Smooth muscle cell (in vitro differentiated cells): Measurements from ENCODE around the gene OSER1. TPM values are rescaled to one million over a fixed set of nuclear protein-coding genes. Genes with fewer than 3 reads are reported as not detected.

Source experiments
- DNase-seq: peaks from one replicate; lab custom pipeline; 2025; ENCODE audit not compliant: unreplicated experiment; lab: John Stamatoyannopoulos, UW
- H2AFZ ChIP-seq: fragments of 200-600 bp; sonication (generic); 2 replicates; pipeline ENCODE4 v1.6.0; 2016; ENCODE audit warnings: antibody characterized with exemption, low read depth, mild to moderate bottlenecking
- H3F3A ChIP-seq: fragments of 200-600 bp; sonication (generic); 2 replicates; pipeline ENCODE4 v1.6.0; 2017; ENCODE audit warnings: antibody characterized with exemption, low read depth
- H3K27ac ChIP-seq: fragments of 200-600 bp; sonication (generic); 2 replicates; pipeline ENCODE4 v1.5.1; 2016; ENCODE audit warnings: low read depth, mild to moderate bottlenecking
- H3K27me3 ChIP-seq: fragments of 200-600 bp; sonication (generic); 2 replicates; pipeline ENCODE4 v1.6.1; 2016; ENCODE audit warnings: low read depth, mild to moderate bottlenecking
- H3K36me3 ChIP-seq: fragments of 200-600 bp; sonication (generic); 2 replicates; pipeline ENCODE4 v1.5.1; 2016; ENCODE audit warnings: low read depth
- H3K4me1 ChIP-seq: fragments of 200-600 bp; sonication (generic); 2 replicates; pipeline ENCODE4 v1.5.1; 2016; ENCODE audit warnings: low read depth
- H3K4me2 ChIP-seq: fragments of 200-600 bp; sonication (generic); 2 replicates; pipeline ENCODE4 v1.6.0; 2016; ENCODE audit warnings: mild to moderate bottlenecking
- H3K4me3 ChIP-seq: fragments of 200-600 bp; sonication (generic); 2 replicates; pipeline ENCODE4 v1.5.1; 2016; ENCODE audit warnings: mild to moderate bottlenecking
- H3K79me2 ChIP-seq: fragments of 200-600 bp; sonication (generic); 2 replicates; pipeline ENCODE4 v1.6.0; 2016; ENCODE audit warnings: low read depth, mild to moderate bottlenecking
- H3K9ac ChIP-seq: fragments of 200-600 bp; sonication (generic); 2 replicates; pipeline ENCODE4 v1.6.0; 2016; ENCODE audit warnings: low read depth
- H3K9me3 ChIP-seq: fragments of 200-600 bp; sonication (generic); replicated peaks from 2 replicates; pipeline ENCODE4 v1.5.1; 2016; ENCODE audit warnings: low read depth
- H4K20me1 ChIP-seq: fragments of 200-600 bp; sonication (generic); 2 replicates; pipeline ENCODE4 v1.6.0; 2016; ENCODE audit warnings: low read depth
- WGBS: methylation state at CpG from one replicate; pipeline ENCODE4 v1.1.7; 2016; ENCODE audit warnings: low lambda C conversion rate; 5-methylcytosine and 5-hydroxymethylcytosine counted together
- polyA plus RNA-seq: library from polyadenylated mRNA; unstranded; fragments of >200 nt; fragmentation: Nextera tagmentation; extraction: Ambion mirVana; gene quantifications from 2 replicates; pipeline ENCODE4 v1.2.1, GENCODE V29; 2016
- total RNA-seq: library from RNA; depleted of rRNA; stranded (reverse); fragments of >200 nt; gene quantifications from 2 replicates; pipeline ENCODE4 v1.2.3, GENCODE V29; 2014
- TF ChIP-seq, protein P1 (sequence below): fragments of 200-600 bp; sonication (generic); IDR thresholded peaks from 2 replicates; pipeline ENCODE4 v1.5.1; 2017; ENCODE audit warnings: borderline replicate concordance, mild to moderate bottlenecking, antibody characterized with exemption; ENCODE audit not compliant: insufficient read depth, poor library complexity, severe bottlenecking

Gene OSER1
- total and polyA plus RNA-seq, 2 experiments from 2014 or later: 33.1 to 42.3 TPM

DNA sequence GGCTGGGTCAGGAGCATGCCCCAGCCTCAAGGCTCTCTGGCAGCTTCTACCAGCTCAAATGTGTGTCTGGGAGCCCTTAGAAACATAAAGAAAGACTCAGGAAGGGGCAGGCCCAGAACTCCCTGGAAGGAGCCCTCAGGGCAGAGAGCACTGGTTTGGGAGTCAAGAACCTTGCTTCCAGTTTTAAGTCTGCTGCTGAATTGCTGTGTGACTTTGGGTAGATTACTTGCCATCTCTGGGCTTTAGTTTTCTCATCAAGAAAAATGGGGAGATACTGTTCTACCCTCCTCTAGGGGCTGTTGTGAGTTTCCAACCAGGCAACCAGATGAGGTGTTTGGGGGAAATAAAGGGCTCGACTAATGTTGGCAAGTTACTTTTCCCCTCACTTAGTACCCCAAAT is 45.4 kb upstream of the OSER1 start:
- Histone ChIP-seq H3K9ac (no peak overlapping the region), H3K27ac (no peak overlapping the region), H4K20me1 (no peaks in the 10 kb centered on the region), H3K4me1 (no peaks in the 10 kb centered on the region), H2AFZ (no peak overlapping the region), H3K27me3 (no peaks in the 10 kb centered on the region), H3K36me3 (no peaks in the 10 kb centered on the region), H3F3A (no peaks in the 10 kb centered on the region), H3K4me2 (no peak overlapping the region), H3K79me2 (no peaks in the 10 kb centered on the region), H3K9me3 (no peaks in the 10 kb centered on the region), H3K4me3 (no peak overlapping the region)
- TF ChIP-seq, protein P1, sequence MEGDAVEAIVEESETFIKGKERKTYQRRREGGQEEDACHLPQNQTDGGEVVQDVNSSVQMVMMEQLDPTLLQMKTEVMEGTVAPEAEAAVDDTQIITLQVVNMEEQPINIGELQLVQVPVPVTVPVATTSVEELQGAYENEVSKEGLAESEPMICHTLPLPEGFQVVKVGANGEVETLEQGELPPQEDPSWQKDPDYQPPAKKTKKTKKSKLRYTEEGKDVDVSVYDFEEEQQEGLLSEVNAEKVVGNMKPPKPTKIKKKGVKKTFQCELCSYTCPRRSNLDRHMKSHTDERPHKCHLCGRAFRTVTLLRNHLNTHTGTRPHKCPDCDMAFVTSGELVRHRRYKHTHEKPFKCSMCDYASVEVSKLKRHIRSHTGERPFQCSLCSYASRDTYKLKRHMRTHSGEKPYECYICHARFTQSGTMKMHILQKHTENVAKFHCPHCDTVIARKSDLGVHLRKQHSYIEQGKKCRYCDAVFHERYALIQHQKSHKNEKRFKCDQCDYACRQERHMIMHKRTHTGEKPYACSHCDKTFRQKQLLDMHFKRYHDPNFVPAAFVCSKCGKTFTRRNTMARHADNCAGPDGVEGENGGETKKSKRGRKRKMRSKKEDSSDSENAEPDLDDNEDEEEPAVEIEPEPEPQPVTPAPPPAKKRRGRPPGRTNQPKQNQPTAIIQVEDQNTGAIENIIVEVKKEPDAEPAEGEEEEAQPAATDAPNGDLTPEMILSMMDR: no peak
- 88% methylated on average over 1 of the region's 1 CpG for WGBS
- no peak for DNase-seq

DNA sequence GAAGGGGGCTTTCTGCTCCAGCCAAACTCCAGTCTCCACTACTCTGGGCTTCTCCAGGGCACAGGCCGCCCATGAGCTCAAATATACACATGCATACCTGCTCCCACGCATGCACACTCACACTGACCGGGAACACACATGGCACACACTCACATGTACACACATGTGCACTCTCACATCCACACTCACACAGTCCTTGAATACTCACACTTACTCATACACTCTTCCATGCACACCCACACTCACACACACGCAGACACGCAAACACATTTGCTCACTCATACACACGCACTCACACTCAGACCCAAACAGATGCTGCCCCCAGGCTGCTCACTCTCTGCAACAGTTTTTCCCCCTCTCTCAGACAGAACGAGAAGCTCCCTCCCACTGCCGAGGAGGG is 43.5 kb upstream of the OSER1 start:
- no peak overlapping the region for H2AFZ ChIP-seq
- no peaks in the 10 kb centered on the region for H3K27me3 ChIP-seq
- no peaks in the 10 kb centered on the region for H3K79me2 ChIP-seq
- no peak overlapping the region for H3K9ac ChIP-seq
- no peak overlapping the region for H3K4me2 ChIP-seq
- H3K9me3 ChIP-seq: no peaks in the 10 kb centered on the region
- H3K36me3 ChIP-seq: no peaks in the 10 kb centered on the region
- 83% methylated on average over 8 of the region's 8 CpGs for WGBS
- H3F3A ChIP-seq: no peaks in the 10 kb centered on the region
- H3K4me1 ChIP-seq: no peaks in the 10 kb centered on the region
- no peak overlapping the region for H3K4me3 ChIP-seq
- H3K27ac ChIP-seq: no peak overlapping the region
- no peaks in the 10 kb centered on the region for H4K20me1 ChIP-seq
- no peak for DNase-seq
- TF ChIP-seq, protein P1: no peak

DNA sequence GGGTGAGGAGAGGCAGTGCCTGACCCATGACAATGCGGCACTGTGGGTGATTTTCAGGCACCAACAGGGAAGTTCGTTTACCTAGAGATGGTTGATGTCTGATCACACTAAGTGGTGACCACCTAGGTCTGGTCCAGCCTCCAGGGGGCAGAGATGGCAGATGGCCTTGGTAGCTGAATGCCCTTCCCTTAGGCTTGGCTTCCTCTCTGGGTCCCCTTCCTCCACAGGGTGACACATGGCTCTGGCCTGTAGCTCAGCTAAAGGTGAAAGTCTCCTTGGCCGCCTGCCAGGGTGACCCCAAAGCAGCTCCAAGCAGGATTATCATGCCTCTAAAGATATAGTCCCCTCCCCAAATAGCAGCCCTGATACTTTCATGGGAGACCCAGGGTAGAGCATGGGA is 43.0 kb upstream of the OSER1 start:
- Histone ChIP-seq H3K27me3 (no peaks in the 10 kb centered on the region), H3K4me1 (no peaks in the 10 kb centered on the region), H3K4me2 (no peak overlapping the region), H3K36me3 (no peaks in the 10 kb centered on the region), H3K79me2 (no peaks in the 10 kb centered on the region), H3K4me3 (no peak overlapping the region), H3K27ac (no peak overlapping the region), H3K9ac (no peak overlapping the region), H3F3A (no peaks in the 10 kb centered on the region), H4K20me1 (peaks cover 5% of the 10 kb centered on the region), H2AFZ (no peak overlapping the region), H3K9me3 (no peaks in the 10 kb centered on the region)
- 76% methylated on average over 3 of the region's 3 CpGs for WGBS
- no peak for DNase-seq
- TF ChIP-seq, protein P1: no peak

DNA sequence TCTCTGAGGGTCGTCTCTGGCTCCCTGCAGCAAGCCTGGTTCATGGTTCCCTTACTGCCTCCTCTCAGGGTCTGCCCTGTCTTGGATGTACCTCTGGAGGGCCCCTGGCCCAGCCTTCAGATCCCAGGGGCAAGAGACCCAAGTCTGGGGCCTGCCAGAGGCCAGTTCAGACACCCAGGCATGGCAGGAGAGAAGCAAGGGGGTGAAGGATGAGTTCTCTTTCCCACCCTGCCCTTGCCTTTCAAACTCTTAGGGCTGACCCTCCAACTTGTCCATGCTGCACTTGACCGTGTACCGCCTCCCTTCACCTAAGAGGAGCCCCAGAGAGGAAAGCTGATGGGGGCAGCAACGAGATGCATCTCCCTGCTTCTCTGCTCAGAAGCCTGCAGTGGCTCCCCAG is 40.7 kb upstream of the OSER1 start:
- Histone ChIP-seq H3K4me3 (no peak overlapping the region), H3K27me3 (peaks cover 19% of the 10 kb centered on the region), H3K4me1 (peaks cover 2% of the 10 kb centered on the region), H3F3A (no peaks in the 10 kb centered on the region), H3K79me2 (no peaks in the 10 kb centered on the region), H2AFZ (no peak overlapping the region), H4K20me1 (peaks cover 15% of the 10 kb centered on the region), H3K36me3 (no peaks in the 10 kb centered on the region), H3K4me2 (no peak overlapping the region), H3K27ac (no peak overlapping the region), H3K9ac (no peak overlapping the region), H3K9me3 (no peaks in the 10 kb centered on the region)
- TF ChIP-seq, protein P1: no peak
- DNase-seq: no peak
- WGBS: 71% methylated on average over 4 of the region's 4 CpGs
